Sciatic nerve (tissue), 2 donors: ENCODE results near the gene RPS6KA4. TPM values are rescaled to one million over a fixed set of nuclear protein-coding genes. Genes with fewer than 3 reads are reported as not detected.
"Not testable (repeated sequence)": the region's sequence is repeated elsewhere in the genome, so short reads cannot be mapped to it uniquely, and the experiment has no call there.

ENCODE experiments used
- ATAC-seq: fragments of 200-7000 bp; cut with Tn5 transposase; one replicate; pipeline ENCODE4 v1.9.1; 2020; ENCODE audit warnings: mild to moderate bottlenecking, moderate library complexity
- DNase-seq: peaks from one replicate; pipeline ENCODE4 v3.0.0-alpha.2; 2020; ENCODE audit warnings: low spot score
- intact Hi-C: fragments of 100-400 bp; cut with DNase I; formaldehyde crosslinking; loops from one replicate; pipeline ENCODE4 v1.14.2; 2022
- microRNA-seq: library from miRNA; unstranded; fragments of <30 nt; microRNA quantifications from one replicate; pipeline ENCODE4 v1.2.0, GENCODE V29; 2020
- total RNA-seq: library from RNA; stranded (reverse); fragmentation: NEBNext Ultra II Directional; extraction: Animal tissue kit (Norgen Biotek cat#: 25700); gene quantifications from one replicate; pipeline ENCODE4 v1.2.1, GENCODE V29; 2021
- donor health status: DM: no; HTN: no; CAD: no.
- donor health status: DM: no; HTN: no; CAD: no.

RPS6KA4 gene
- total RNA-seq, 1 donor from 2014 or later: 23.8 TPM

GRCh38 chr11:64403106-64403505, 44.1 kb downstream of the RPS6KA4 start:
- DNase-seq (no peak), ATAC-seq (no peak)
- intact Hi-C loops: no loop called here

- intact Hi-C loops: no loop called here
- ATAC-seq (peak; percentile 86), DNase-seq (no peak)
These were observed 47.4 kb downstream of the RPS6KA4 start for GRCh38 chr11:64406221-64406946.

GRCh38 chr11:64407221-64407620, 48.3 kb downstream of the RPS6KA4 start:
- DNase-seq (no peak), ATAC-seq (no peak)
- intact Hi-C loops: no loop called here

GRCh38 chr11:64407630-64408029, 48.7 kb downstream of the RPS6KA4 start:
- intact Hi-C loops: no loop called here
- ATAC-seq: no peak
- DNase-seq: no peak

- intact Hi-C loops: no loop called here
- no peak for ATAC-seq
- no peak for DNase-seq
These were observed 50.3 kb downstream of the RPS6KA4 start for GRCh38 chr11:64409278-64409677.

GRCh38 chr11:64409707-64410403, 50.9 kb downstream of the RPS6KA4 start:
- DNase-seq: no peak
- peak; percentile 30 for ATAC-seq
- intact Hi-C loops: no loop called here

- DNase-seq (no peak), ATAC-seq (no peak)
- intact Hi-C loops: no loop called here
These were observed 51.4 kb downstream of the RPS6KA4 start for GRCh38 chr11:64410404-64410734.

GRCh38 chr11:64413417-64413816, 54.5 kb downstream of the RPS6KA4 start:
- DNase-seq (no peak), ATAC-seq (no peak)
- intact Hi-C loops: no loop called here

GRCh38 chr11:64415286-64415685, 56.3 kb downstream of the RPS6KA4 start:
- intact Hi-C loops: no loop called here
- ATAC-seq: no peak
- no peak for DNase-seq

- ATAC-seq (no peak), DNase-seq (no peak)
- intact Hi-C loops: no loop called here
These were observed 57.2 kb downstream of the RPS6KA4 start for GRCh38 chr11:64415996-64416728.

GRCh38 chr11:64418233-64418632, 59.3 kb downstream of the RPS6KA4 start:
- DNase-seq, ATAC-seq, intact Hi-C loops: not testable (repeated sequence)

GRCh38 chr11:64419257-64419790, 60.4 kb downstream of the RPS6KA4 start:
- DNase-seq: no peak
- ATAC-seq: no peak
- intact Hi-C loops: no loop called here

GRCh38 chr11:64419818-64420485, 61.0 kb downstream of the RPS6KA4 start:
- no peak for DNase-seq
- no peak for ATAC-seq
- intact Hi-C loops: no loop called here

Small RNA genes lying within 50 kb of the gene (microRNA-seq; reads per million reads assigned to microRNA genes)
- gene MIR1237 (not detected), gene MIR7155 (1.4 reads per million)

Other genes with a start within 250 kb of the RPS6KA4 start
- 20.6 TPM for gene MACROD1, start 193.0 kb upstream of the RPS6KA4 start, total RNA-seq
- 87.6 TPM for gene STIP1, start 173.0 kb upstream of the RPS6KA4 start, total RNA-seq
- 20.7 TPM for gene FERMT3, start 152.4 kb upstream of the RPS6KA4 start, total RNA-seq
- gene TRPT1, start 133.0 kb upstream of the RPS6KA4 start, total RNA-seq: 20.6 TPM
- 28.0 TPM for gene NUDT22, start 132.9 kb upstream of the RPS6KA4 start, total RNA-seq
- 30.4 TPM for gene DNAJC4, start 128.6 kb upstream of the RPS6KA4 start, total RNA-seq
- gene VEGFB, start 124.6 kb upstream of the RPS6KA4 start, total RNA-seq: 134 TPM
- gene FKBP2, start 118.1 kb upstream of the RPS6KA4 start, total RNA-seq: 56.2 TPM
- gene PPP1R14B, start 112.2 kb upstream of the RPS6KA4 start, total RNA-seq: 48.8 TPM
- 23.6 TPM for gene PLCB3, start 107.6 kb upstream of the RPS6KA4 start, total RNA-seq
- gene BAD, start 74.5 kb upstream of the RPS6KA4 start, total RNA-seq: 47.4 TPM
- gene GPR137, start 73.3 kb upstream of the RPS6KA4 start, total RNA-seq: 34.4 TPM
- not detected for gene KCNK4, start 67.9 kb upstream of the RPS6KA4 start, total RNA-seq
- not detected for gene CATSPERZ, start 58.8 kb upstream of the RPS6KA4 start, total RNA-seq
- 17.4 TPM for gene ESRRA, start 53.6 kb upstream of the RPS6KA4 start, total RNA-seq
- 149 TPM for gene TRMT112, start 41.6 kb upstream of the RPS6KA4 start, total RNA-seq
- gene PRDX5, start 41.0 kb upstream of the RPS6KA4 start, total RNA-seq: 143 TPM
- 12.9 TPM for gene CCDC88B, start 19.0 kb upstream of the RPS6KA4 start, total RNA-seq
- gene SLC22A11, start 196.8 kb downstream of the RPS6KA4 start, total RNA-seq: not detected
- gene SLC22A12, start 232.1 kb downstream of the RPS6KA4 start, total RNA-seq: not detected